ENCODE measurements around the gene IL1RL1.

The IL1RL1 gene

DNA sequence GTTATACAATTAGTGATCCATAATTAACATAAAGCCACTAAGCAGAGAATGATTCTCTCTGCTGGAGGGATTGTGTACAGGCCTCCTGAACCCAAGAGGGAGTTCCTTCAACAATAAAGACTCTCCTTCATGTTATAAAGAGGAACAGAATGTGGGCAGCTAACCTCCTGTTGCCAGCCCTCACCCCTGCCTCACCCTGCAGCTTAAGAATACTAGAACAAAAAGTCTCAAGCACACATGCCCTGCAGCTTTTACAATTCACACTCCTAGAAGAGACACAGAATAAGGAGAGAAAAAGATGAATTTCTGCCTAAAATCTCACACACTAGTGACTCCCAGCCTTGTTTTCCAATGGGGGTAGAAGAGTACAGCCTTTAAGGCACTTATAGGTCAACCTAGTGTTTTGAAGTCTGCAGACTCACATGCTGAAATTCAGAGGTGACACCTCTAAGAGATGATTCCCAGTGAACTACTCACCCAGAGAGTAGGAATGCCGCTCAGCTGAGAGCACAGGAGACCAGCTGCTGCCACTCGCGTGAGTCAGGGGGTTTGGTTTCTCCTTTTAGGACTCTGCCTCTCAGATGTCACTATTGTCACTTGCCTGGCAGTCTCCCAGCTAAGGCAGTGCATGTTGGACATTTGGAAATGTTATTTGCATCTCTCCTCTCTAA is 32.5 kb upstream of the IL1RL1 start:
- no peaks in the 10 kb centered on the region for H3K27me3 ChIP-seq (ENCODE audit: control insufficient read depth, insufficient read depth, low read length)
- no peak overlapping the region for H3K4me3 ChIP-seq (ENCODE audit: low read depth, low read length)
- no peaks in the 10 kb centered on the region for H3K4me1 ChIP-seq (ENCODE audit: control insufficient read depth, insufficient read depth, low read length)
- no peak overlapping the region for H3K9ac ChIP-seq (ENCODE audit: low read depth, low read length)
- H3K36me3 ChIP-seq (ENCODE audit: control insufficient read depth, insufficient read depth, low read length), result no peaks in the 10 kb centered on the region
- no peaks in the 10 kb centered on the region for H3K9me3 ChIP-seq (ENCODE audit: control insufficient read depth, insufficient read depth, low read length)

DNA sequence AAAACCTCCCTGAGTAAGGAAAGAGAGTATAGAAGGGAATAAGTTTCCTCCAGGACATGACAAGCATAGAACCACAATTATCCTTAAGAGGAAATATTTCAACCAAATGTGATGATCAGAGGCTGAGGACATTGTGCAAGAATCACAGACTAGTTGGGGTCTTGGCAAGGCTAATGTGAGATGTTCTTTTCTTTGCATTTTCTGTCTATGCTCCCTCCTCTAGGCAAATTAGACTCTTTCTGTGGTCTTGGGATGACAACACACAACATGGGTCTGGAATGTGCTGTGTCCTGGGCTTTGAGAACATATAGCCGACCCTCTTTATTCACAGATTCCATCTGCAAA is 32.0 kb upstream of the IL1RL1 start:
- no peaks in the 10 kb centered on the region for H3K4me1 ChIP-seq (ENCODE audit: control insufficient read depth, insufficient read depth, low read length)
- no peak overlapping the region for H3K4me3 ChIP-seq (ENCODE audit: low read depth, low read length)
- H3K9ac ChIP-seq (ENCODE audit: low read depth, low read length), result no peak overlapping the region
- no peaks in the 10 kb centered on the region for H3K9me3 ChIP-seq (ENCODE audit: control insufficient read depth, insufficient read depth, low read length)
- H3K36me3 ChIP-seq (ENCODE audit: control insufficient read depth, insufficient read depth, low read length), result no peaks in the 10 kb centered on the region
- no peaks in the 10 kb centered on the region for H3K27me3 ChIP-seq (ENCODE audit: control insufficient read depth, insufficient read depth, low read length)

DNA sequence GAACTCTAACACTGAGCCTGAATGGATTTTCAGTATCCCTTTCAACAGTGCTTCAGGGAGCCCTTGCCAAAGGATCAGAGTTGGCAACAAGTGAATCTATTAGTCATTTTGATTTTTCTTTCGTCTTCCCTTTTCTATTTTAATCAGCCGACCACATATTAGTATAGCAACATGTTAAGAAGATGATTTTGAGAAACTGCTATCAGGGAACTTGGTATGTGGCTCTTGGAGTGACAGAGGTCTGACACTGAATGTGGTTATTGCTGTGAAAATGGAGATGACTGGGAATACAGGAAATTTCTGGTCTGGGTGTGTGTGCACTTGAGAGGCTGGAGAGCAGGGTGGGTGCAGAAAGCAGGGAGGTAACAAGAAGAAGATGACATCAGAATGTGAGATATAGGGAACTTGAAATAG is 28.7 kb upstream of the IL1RL1 start:
- H3K9me3 ChIP-seq (ENCODE audit: control insufficient read depth, insufficient read depth, low read length), result no peaks in the 10 kb centered on the region
- H3K4me3 ChIP-seq (ENCODE audit: low read depth, low read length), result no peak overlapping the region
- H3K27me3 ChIP-seq (ENCODE audit: control insufficient read depth, insufficient read depth, low read length), result no peaks in the 10 kb centered on the region
- no peaks in the 10 kb centered on the region for H3K4me1 ChIP-seq (ENCODE audit: control insufficient read depth, insufficient read depth, low read length)
- H3K36me3 ChIP-seq (ENCODE audit: control insufficient read depth, insufficient read depth, low read length), result no peaks in the 10 kb centered on the region
- H3K9ac ChIP-seq (ENCODE audit: low read depth, low read length), result no peak overlapping the region

DNA sequence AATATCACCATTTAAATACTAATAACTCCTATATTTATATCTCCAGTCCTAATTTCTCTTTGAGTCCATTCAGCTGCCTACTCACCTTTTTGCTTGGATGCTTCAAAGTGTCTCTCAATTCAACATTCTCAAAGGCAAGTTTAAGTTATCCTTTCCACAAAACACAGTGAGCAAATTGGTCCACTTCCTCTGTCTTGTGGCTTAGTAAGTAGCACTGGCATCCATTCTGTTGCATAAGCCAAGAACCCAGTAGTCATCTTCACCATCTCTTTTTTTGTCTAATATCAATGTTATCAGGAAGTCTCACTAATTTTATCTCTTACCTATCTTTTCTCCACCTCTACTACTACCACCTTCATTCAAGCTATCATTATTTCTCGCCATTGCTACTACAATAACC is 27.4 kb upstream of the IL1RL1 start:
- no peaks in the 10 kb centered on the region for H3K36me3 ChIP-seq (ENCODE audit: control insufficient read depth, insufficient read depth, low read length)
- no peak overlapping the region for H3K4me3 ChIP-seq (ENCODE audit: low read depth, low read length)
- no peaks in the 10 kb centered on the region for H3K9me3 ChIP-seq (ENCODE audit: control insufficient read depth, insufficient read depth, low read length)
- no peaks in the 10 kb centered on the region for H3K4me1 ChIP-seq (ENCODE audit: control insufficient read depth, insufficient read depth, low read length)
- no peaks in the 10 kb centered on the region for H3K27me3 ChIP-seq (ENCODE audit: control insufficient read depth, insufficient read depth, low read length)
- no peak overlapping the region for H3K9ac ChIP-seq (ENCODE audit: low read depth, low read length)

DNA sequence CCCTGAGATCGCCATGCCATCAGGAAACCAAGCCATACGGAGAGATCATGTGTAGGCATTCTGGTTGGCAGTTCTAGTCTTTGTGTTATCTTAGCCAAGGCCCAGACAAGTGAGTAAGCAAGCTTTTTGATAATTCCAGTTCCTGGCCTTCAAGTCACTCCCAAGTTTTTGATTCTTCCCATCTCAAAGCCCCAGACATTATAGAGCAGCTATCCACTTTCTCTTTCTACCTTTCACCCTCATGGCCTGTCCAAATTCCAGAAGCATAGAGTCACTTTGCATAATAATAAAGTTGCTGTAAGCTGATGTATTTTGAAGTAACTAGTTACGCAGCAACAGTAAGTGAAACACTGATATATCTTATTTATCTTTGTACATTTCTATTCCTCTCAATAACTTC is 26.8 kb upstream of the IL1RL1 start:
- Histone ChIP-seq H3K4me3 (ENCODE audit: low read depth, low read length) (no peak overlapping the region), H3K36me3 (ENCODE audit: control insufficient read depth, insufficient read depth, low read length) (no peaks in the 10 kb centered on the region), H3K4me1 (ENCODE audit: control insufficient read depth, insufficient read depth, low read length) (no peaks in the 10 kb centered on the region), H3K9me3 (ENCODE audit: control insufficient read depth, insufficient read depth, low read length) (no peaks in the 10 kb centered on the region), H3K9ac (ENCODE audit: low read depth, low read length) (no peak overlapping the region), H3K27me3 (ENCODE audit: control insufficient read depth, insufficient read depth, low read length) (no peaks in the 10 kb centered on the region)

- Histone ChIP-seq H3K4me1 (ENCODE audit: control insufficient read depth, insufficient read depth, low read length) (no peaks in the 10 kb centered on the region), H3K36me3 (ENCODE audit: control insufficient read depth, insufficient read depth, low read length) (no peaks in the 10 kb centered on the region), H3K9me3 (ENCODE audit: control insufficient read depth, insufficient read depth, low read length) (no peaks in the 10 kb centered on the region), H3K9ac (ENCODE audit: low read depth, low read length) (no peak overlapping the region), H3K4me3 (ENCODE audit: low read depth, low read length) (no peak overlapping the region), H3K27me3 (ENCODE audit: control insufficient read depth, insufficient read depth, low read length) (no peaks in the 10 kb centered on the region)
Measured at GRCh38 chr2:102285368-102285767, 26.0 kb upstream of the IL1RL1 start.

GRCh38 chr2:102286041-102286440 is 25.3 kb upstream of the IL1RL1 start:
- Histone ChIP-seq H3K4me1 (ENCODE audit: control insufficient read depth, insufficient read depth, low read length) (no peaks in the 10 kb centered on the region), H3K9me3 (ENCODE audit: control insufficient read depth, insufficient read depth, low read length) (no peaks in the 10 kb centered on the region), H3K36me3 (ENCODE audit: control insufficient read depth, insufficient read depth, low read length) (no peaks in the 10 kb centered on the region), H3K27me3 (ENCODE audit: control insufficient read depth, insufficient read depth, low read length) (no peaks in the 10 kb centered on the region), H3K9ac (ENCODE audit: low read depth, low read length) (no peak overlapping the region), H3K4me3 (ENCODE audit: low read depth, low read length) (no peak overlapping the region)

GRCh38 chr2:102289129-102289528 is 22.2 kb upstream of the IL1RL1 start:
- no peak overlapping the region for H3K4me3 ChIP-seq (ENCODE audit: low read depth, low read length)
- H3K9me3 ChIP-seq (ENCODE audit: control insufficient read depth, insufficient read depth, low read length), result no peaks in the 10 kb centered on the region
- H3K36me3 ChIP-seq (ENCODE audit: control insufficient read depth, insufficient read depth, low read length), result no peaks in the 10 kb centered on the region
- no peak overlapping the region for H3K9ac ChIP-seq (ENCODE audit: low read depth, low read length)
- H3K27me3 ChIP-seq (ENCODE audit: control insufficient read depth, insufficient read depth, low read length), result no peaks in the 10 kb centered on the region
- no peaks in the 10 kb centered on the region for H3K4me1 ChIP-seq (ENCODE audit: control insufficient read depth, insufficient read depth, low read length)

DNA sequence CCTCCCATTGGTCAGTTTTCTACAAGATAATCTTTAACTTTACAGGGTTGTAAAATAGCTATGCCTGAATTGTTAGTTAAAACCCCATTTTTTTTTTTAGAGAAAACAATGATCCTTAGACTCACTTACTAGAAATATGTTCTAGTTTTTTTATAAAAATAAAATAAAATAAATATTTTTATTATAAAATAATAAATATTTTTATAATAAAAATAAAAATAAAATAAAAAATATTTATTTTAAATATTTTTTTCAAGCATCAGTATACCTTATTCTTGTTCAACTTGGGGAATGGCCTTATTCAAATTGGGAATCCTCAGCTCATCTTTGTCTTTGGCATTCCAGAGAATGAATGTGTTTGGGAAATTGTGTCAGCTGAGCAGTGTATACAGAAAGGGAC is 20.8 kb upstream of the IL1RL1 start:
- Histone ChIP-seq H3K36me3 (ENCODE audit: control insufficient read depth, insufficient read depth, low read length) (no peaks in the 10 kb centered on the region), H3K9ac (ENCODE audit: low read depth, low read length) (no peak overlapping the region), H3K4me3 (ENCODE audit: low read depth, low read length) (no peak overlapping the region), H3K4me1 (ENCODE audit: control insufficient read depth, insufficient read depth, low read length) (no peaks in the 10 kb centered on the region), H3K27me3 (ENCODE audit: control insufficient read depth, insufficient read depth, low read length) (no peaks in the 10 kb centered on the region), H3K9me3 (ENCODE audit: control insufficient read depth, insufficient read depth, low read length) (no peaks in the 10 kb centered on the region)

- no peak overlapping the region for H3K9ac ChIP-seq (ENCODE audit: low read depth, low read length)
- H3K4me1 ChIP-seq (ENCODE audit: control insufficient read depth, insufficient read depth, low read length), result no peaks in the 10 kb centered on the region
- no peak overlapping the region for H3K4me3 ChIP-seq (ENCODE audit: low read depth, low read length)
- H3K36me3 ChIP-seq (ENCODE audit: control insufficient read depth, insufficient read depth, low read length), result no peaks in the 10 kb centered on the region
- no peaks in the 10 kb centered on the region for H3K9me3 ChIP-seq (ENCODE audit: control insufficient read depth, insufficient read depth, low read length)
- no peaks in the 10 kb centered on the region for H3K27me3 ChIP-seq (ENCODE audit: control insufficient read depth, insufficient read depth, low read length)
Measured at GRCh38 chr2:102291319-102292075, 19.9 kb upstream of the IL1RL1 start.

GRCh38 chr2:102294802-102295489 is 16.4 kb upstream of the IL1RL1 start:
- Histone ChIP-seq H3K27me3 (ENCODE audit: control insufficient read depth, insufficient read depth, low read length) (no peaks in the 10 kb centered on the region), H3K4me3 (ENCODE audit: low read depth, low read length) (no peak overlapping the region), H3K9ac (ENCODE audit: low read depth, low read length) (no peak overlapping the region), H3K36me3 (ENCODE audit: control insufficient read depth, insufficient read depth, low read length) (no peaks in the 10 kb centered on the region), H3K4me1 (ENCODE audit: control insufficient read depth, insufficient read depth, low read length) (no peaks in the 10 kb centered on the region), H3K9me3 (ENCODE audit: control insufficient read depth, insufficient read depth, low read length) (no peaks in the 10 kb centered on the region)

DNA sequence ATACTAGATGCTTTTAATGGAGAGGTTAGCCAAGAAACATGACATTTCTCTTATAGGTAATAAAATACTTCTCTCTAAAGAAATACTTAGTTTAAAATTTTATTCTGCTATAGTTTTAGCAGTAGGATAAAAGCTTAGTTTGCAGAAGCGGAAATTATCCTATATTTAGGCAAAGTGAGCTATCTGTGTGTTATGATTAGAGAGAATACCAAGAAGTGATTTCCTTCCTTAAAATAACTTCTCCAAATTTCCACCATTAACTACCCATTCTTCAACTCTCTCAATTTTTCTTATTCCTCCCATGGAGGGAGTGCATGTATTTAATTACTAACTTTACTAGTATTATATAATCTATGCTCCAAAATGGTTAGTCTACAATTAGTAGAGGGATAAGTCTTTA is 15.8 kb upstream of the IL1RL1 start:
- Histone ChIP-seq H3K9me3 (ENCODE audit: control insufficient read depth, insufficient read depth, low read length) (no peaks in the 10 kb centered on the region), H3K36me3 (ENCODE audit: control insufficient read depth, insufficient read depth, low read length) (no peaks in the 10 kb centered on the region), H3K27me3 (ENCODE audit: control insufficient read depth, insufficient read depth, low read length) (no peaks in the 10 kb centered on the region)

More for the DNA sequence above, 15.8 kb upstream of the IL1RL1 start:
- Histone ChIP-seq H3K9ac (ENCODE audit: low read depth, low read length) (no peak overlapping the region), H3K4me3 (ENCODE audit: low read depth, low read length) (no peak overlapping the region), H3K4me1 (ENCODE audit: control insufficient read depth, insufficient read depth, low read length) (no peaks in the 10 kb centered on the region)
